PC-3 (cell line): ENCODE results near the gene ING3.

ENCODE experiments used
- EZH2 ChIP-seq: fragments of 300-600 bp; sonication (generic); IDR thresholded peaks from one replicate; pipeline ENCODE4 v1.6.1; 2017; ENCODE audit warnings: antibody characterized with exemption, mild to moderate bottlenecking, low read length; ENCODE audit not compliant: unreplicated experiment
- EZH2phosphoT487 ChIP-seq: fragments of 300-600 bp; sonication (generic); IDR thresholded peaks from 2 replicates; pipeline ENCODE4 v1.6.1; 2018; ENCODE audit warnings: mild to moderate bottlenecking, antibody characterized with exemption, low read length, borderline replicate concordance
- TF ChIP-seq, protein P1 (sequence below): fragments of 300-600 bp; sonication (generic); conservative IDR thresholded peaks from 2 replicates; pipeline ENCODE4 v1.5.1; 2017; ENCODE audit warnings: antibody characterized with exemption, low read depth, mild to moderate bottlenecking, low read length

DNA sequence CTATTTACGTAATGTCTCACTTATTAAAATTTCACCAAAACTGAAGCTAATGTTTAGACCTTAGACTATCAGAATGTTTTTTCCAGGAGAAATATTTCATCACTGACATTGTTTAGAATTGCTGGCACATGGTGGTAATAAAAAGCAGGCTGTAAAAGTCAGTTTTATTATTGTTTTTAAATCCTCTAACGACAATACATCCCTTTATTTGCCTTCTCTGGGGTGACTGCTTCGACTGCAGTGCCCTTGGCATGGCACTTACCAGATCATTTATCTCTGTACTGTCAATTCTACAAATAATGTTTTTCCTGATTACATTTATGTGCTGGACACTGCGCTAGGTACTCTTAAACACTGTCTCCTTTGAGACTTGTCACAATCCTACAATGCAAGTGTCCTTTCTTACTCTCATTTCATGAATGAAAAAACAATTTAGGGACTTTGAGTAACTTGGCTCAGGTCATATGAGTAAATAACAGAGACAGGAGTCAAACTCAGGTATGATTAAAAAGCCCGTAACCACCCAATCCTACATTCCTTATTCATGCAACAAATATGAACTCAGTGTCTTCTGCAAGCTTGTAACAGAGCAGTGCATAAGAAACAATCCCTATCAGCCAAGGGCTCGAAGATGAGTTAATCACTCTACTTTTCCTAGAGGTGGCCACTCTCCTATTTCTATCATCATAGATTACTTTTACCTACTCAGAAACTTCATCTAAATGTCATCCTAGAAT lies 5.6 kb upstream of the ING3 start:
- TF ChIP-seq, protein P1, sequence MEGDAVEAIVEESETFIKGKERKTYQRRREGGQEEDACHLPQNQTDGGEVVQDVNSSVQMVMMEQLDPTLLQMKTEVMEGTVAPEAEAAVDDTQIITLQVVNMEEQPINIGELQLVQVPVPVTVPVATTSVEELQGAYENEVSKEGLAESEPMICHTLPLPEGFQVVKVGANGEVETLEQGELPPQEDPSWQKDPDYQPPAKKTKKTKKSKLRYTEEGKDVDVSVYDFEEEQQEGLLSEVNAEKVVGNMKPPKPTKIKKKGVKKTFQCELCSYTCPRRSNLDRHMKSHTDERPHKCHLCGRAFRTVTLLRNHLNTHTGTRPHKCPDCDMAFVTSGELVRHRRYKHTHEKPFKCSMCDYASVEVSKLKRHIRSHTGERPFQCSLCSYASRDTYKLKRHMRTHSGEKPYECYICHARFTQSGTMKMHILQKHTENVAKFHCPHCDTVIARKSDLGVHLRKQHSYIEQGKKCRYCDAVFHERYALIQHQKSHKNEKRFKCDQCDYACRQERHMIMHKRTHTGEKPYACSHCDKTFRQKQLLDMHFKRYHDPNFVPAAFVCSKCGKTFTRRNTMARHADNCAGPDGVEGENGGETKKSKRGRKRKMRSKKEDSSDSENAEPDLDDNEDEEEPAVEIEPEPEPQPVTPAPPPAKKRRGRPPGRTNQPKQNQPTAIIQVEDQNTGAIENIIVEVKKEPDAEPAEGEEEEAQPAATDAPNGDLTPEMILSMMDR, result no peak
- TF ChIP-seq EZH2phosphoT487 (no peak), EZH2 (no peak)
